ENCODE measurements around the gene SURF6.

The SURF6 gene

GRCh38 chr9:133309608-133310007 is 26.4 kb downstream of the SURF6 start:
- Mint-ChIP-seq H3K27me3 (ENCODE audit: low read depth) (peaks cover 9% of the 10 kb centered on the region), H3K36me3 (ENCODE audit: low read depth) (no peaks in the 10 kb centered on the region), H3K27ac (no peak overlapping the region), H3K9me3 (peaks cover 9% of the 10 kb centered on the region), H3K4me1 (no peaks in the 10 kb centered on the region), H3K4me3 (no peak overlapping the region)
- no peak for TF ChIP-seq CTCF (IDR thresholded peaks at IDR 0.05; ENCODE audit: unreplicated experiment in 3 of 3)

GRCh38 chr9:133307301-133307700 is 28.7 kb downstream of the SURF6 start:
- peaks cover 9% of the 10 kb centered on the region for H3K9me3 Mint-ChIP-seq
- no peak overlapping the region for H3K27ac Mint-ChIP-seq
- no peaks in the 10 kb centered on the region for H3K4me1 Mint-ChIP-seq
- H3K4me3 Mint-ChIP-seq, result no peak overlapping the region
- no peaks in the 10 kb centered on the region for H3K36me3 Mint-ChIP-seq (ENCODE audit: low read depth)
- TF ChIP-seq CTCF (IDR thresholded peaks at IDR 0.05; ENCODE audit: unreplicated experiment in 3 of 3), result no peak
- H3K27me3 Mint-ChIP-seq (ENCODE audit: low read depth), result peaks cover 9% of the 10 kb centered on the region

GRCh38 chr9:133306242-133307204 is 29.5 kb downstream of the SURF6 start:
- TF ChIP-seq CTCF (IDR thresholded peaks at IDR 0.05; ENCODE audit: unreplicated experiment in 3 of 3), result no peak
- Mint-ChIP-seq H3K27me3 (ENCODE audit: low read depth) (peaks cover 9% of the 10 kb centered on the region), H3K4me1 (no peaks in the 10 kb centered on the region)

GRCh38 chr9:133305731-133306130 is 30.3 kb downstream of the SURF6 start:
- peaks cover 9% of the 10 kb centered on the region for H3K27me3 Mint-ChIP-seq (ENCODE audit: low read depth)
- H3K36me3 Mint-ChIP-seq (ENCODE audit: low read depth), result no peaks in the 10 kb centered on the region
- TF ChIP-seq CTCF (IDR thresholded peaks at IDR 0.05; ENCODE audit: unreplicated experiment in 3 of 3), result no peak
- peaks cover 9% of the 10 kb centered on the region for H3K9me3 Mint-ChIP-seq
- no peaks in the 10 kb centered on the region for H3K4me1 Mint-ChIP-seq
- no peak overlapping the region for H3K4me3 Mint-ChIP-seq
- H3K27ac Mint-ChIP-seq, result no peak overlapping the region

More at GRCh38 chr9:133306242-133307204, 29.5 kb downstream of the SURF6 start:
- Mint-ChIP-seq H3K4me3 (no peak overlapping the region), H3K27ac (no peak overlapping the region), H3K36me3 (ENCODE audit: low read depth) (no peaks in the 10 kb centered on the region), H3K9me3 (peaks cover 9% of the 10 kb centered on the region)

GRCh38 chr9:133304477-133305377 is 31.3 kb downstream of the SURF6 start:
- H3K9me3 Mint-ChIP-seq, result peaks cover 6% of the 10 kb centered on the region
- H3K27me3 Mint-ChIP-seq (ENCODE audit: low read depth), result peaks cover 9% of the 10 kb centered on the region
- no peak overlapping the region for H3K27ac Mint-ChIP-seq
- no peaks in the 10 kb centered on the region for H3K4me1 Mint-ChIP-seq
- TF ChIP-seq CTCF (IDR thresholded peaks at IDR 0.05; ENCODE audit: unreplicated experiment in 3 of 3), result no peak
- no peaks in the 10 kb centered on the region for H3K36me3 Mint-ChIP-seq (ENCODE audit: low read depth)
- H3K4me3 Mint-ChIP-seq, result no peak overlapping the region

Data from nephron (organoid).